Epithelial cell of proximal tubule (primary cell): Measurements from ENCODE around the gene CD93. TPM values are rescaled to one million over a fixed set of nuclear protein-coding genes. Genes with fewer than 3 reads are reported as not detected.

Experiments used
- DNase-seq: peaks from one replicate; pipeline ENCODE4 v3.0.0-alpha.2; 2011; ENCODE audit warnings: low read depth
- H3K4me3 ChIP-seq: 2 replicates; pipeline ENCODE4 v1.5.1; 2011; ENCODE audit warnings: low read depth, mild to moderate bottlenecking, low read length
- CTCF ChIP-seq: conservative IDR thresholded peaks from 2 replicates; pipeline ENCODE4 v1.5.1; 2012; ENCODE audit warnings: low read depth, mild to moderate bottlenecking, low read length
- total RNA-seq: library from RNA; depleted of rRNA; stranded (reverse); fragments of >200 nt; gene quantifications from 2 replicates; pipeline ENCODE4 v1.2.3, GENCODE V29; 2015

The CD93 gene
- total RNA-seq, 1 donor from 2014 or later = 0.06 TPM

GRCh38 chr20:23088866-23089265 lies 2.7 kb upstream of the CD93 start:
- no peak for DNase-seq
- H3K4me3 ChIP-seq = no peak overlapping the region
- no peak for TF ChIP-seq CTCF

GRCh38 chr20:23087587-23088251 lies 1.6 kb upstream of the CD93 start:
- H3K4me3 ChIP-seq = no peak overlapping the region
- TF ChIP-seq CTCF = no peak
- no peak for DNase-seq

GRCh38 chr20:23086931-23087411 lies 847 bp upstream of the CD93 start:
- H3K4me3 ChIP-seq = no peak overlapping the region
- DNase-seq = no peak
- no peak for TF ChIP-seq CTCF

- no peak for TF ChIP-seq CTCF
- H3K4me3 ChIP-seq = no peak overlapping the region
- no peak for DNase-seq
Observed at GRCh38 chr20:23085436-23086055, 578 bp downstream of the CD93 start.

GRCh38 chr20:23084845-23085365 lies 1.2 kb downstream of the CD93 start:
- DNase-seq = no peak
- no peak for TF ChIP-seq CTCF
- H3K4me3 ChIP-seq = no peak overlapping the region

- no peak for DNase-seq
- no peak overlapping the region for H3K4me3 ChIP-seq
- no peak for TF ChIP-seq CTCF
Observed at GRCh38 chr20:23084282-23084844, 1.8 kb downstream of the CD93 start.
